Stimulated activated CD4-positive, alpha-beta T cell treated with anti-CD3 and anti-CD28 coated beads, Interleukin-1b, Interleukin-23, amount 100 ng/mL, for 1 hour (primary cell): Measurements from ENCODE around the gene KANK4.

ENCODE experiments used
- DNase-seq, 2 donors: peaks; one replicate each; pipeline ENCODE4 v3.0.0-alpha.2; 2020; ENCODE audit warnings: low read depth in 2 of 2

Gene KANK4

DNA sequence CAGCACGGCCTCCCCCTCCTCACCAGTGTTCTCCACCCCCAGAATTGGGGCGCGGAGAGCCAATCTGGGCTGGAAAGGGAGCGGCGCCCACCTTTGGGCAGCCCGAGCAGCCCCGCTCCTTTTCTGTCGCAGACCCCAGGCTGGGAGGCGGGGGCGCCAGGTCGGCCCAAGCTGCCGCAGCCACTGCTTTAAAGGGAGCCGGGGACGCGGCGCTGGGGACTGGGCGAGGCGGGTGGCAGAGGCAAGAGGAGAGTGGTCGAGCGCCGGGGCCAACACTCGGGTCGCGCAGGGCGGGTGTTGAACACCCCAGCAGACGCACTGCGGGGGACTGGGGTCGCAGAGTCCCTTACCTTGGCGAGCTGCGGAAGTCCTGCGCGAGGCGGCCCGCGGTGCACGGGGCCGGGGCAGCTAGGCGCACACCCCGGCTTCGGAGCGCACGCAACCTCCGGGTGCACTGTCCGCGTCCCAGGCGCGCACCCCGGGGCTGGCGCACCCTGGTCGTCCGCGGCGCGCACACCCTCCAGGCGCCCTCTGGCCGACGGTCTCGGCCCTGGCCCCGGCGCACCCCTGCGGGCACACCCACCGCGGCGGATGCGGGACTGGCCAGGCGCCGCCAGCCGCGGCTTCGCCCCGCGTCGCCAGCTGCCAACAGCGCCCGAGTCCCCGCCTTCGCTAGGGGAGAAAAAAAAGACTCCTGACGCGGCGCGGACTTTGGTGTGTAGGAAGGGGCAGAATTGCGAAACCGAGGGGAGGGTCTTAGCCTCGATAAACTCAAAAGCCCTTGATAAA lies at the start of gene KANK4:
KANK4 (minus strand) TSS at position 679 of the 789 bp plus-strand sequence. CDS start 37,870 bp downstream, outside the sequence.
- no peak for DNase-seq

DNA sequence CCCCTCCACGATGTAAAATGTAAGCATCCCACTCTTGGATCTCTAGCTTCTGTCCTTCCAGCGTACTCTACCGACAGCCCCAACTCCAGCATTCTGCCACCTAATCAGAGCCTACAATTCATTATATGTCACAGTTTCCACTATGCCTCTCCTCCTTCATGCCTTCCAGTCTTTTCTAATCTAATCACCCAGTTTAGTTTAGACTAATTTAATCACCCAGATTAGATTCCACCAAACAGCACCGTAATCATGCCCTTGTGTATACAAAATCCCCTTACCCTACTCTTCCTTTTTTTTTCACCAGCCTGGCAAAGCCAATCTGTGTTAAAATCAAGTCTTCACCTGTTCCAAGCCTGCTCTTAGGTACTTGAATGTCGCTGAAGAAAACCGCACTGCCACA lies 49.8 kb upstream of the KANK4 start:
- DNase-seq, result no peak

DNA sequence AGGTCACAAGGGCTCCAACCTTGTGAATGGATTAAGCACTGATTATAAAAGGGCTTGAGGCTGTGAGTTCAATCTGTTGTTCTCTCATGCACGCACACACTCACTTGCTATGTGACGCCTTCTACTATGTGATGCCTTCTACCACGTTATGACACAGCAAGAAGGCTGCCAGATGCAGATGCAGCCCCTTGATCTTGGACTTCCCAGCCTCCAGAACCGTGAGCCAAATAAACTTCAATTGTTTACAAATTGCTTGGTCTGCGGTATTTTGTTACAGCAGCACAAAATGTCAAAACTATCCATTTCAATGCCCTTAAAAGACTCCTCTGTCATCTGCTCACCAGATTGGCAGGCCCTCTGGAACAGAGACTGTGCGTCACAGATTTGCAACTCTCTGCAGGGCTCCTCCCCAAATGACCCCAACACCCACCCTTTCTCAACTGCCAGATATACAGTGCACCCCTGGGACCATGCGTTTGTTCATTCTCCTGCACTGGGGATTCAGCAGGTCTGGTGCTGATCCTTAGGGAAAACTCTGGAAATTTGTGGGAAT lies 47.8 kb upstream of the KANK4 start:
- no peak for DNase-seq

DNA sequence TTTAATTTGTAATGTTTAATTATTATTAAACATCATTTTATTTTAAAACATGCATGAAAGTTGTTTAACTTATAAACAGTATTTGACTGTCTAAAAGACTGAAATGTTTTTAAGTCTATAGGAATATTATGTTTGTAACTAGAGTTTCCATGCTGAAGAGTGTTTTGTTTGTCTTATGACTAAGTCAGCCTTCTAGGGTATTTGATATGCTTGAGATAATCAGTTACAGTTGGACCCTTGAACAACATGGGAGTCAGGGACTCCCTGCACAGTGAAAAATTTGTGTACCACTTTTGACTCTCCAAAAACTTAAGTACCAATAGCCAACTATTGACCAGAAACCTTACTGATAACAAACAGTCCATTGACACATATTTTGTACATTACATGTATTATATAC lies 45.5 kb upstream of the KANK4 start:
- DNase-seq, result no peak

DNA sequence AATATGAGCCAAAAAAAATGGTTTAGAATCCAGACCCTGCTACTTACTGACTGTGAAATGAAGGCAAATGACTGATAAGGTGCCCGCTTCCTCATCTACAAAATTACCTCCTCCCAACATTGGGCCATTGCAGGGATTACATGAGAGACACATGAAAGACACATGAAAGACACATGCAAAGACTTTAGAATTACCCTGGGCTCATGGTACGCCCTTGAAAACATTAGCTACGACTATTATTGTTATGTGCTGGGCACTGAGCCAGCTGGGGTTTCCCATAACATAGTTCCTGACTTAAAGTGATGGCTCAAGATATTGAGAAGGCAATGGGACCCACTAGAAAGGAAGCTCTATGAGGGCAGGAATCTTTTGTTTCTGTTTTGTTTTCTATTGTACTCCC lies 43.7 kb upstream of the KANK4 start:
- DNase-seq, result no peak

DNA sequence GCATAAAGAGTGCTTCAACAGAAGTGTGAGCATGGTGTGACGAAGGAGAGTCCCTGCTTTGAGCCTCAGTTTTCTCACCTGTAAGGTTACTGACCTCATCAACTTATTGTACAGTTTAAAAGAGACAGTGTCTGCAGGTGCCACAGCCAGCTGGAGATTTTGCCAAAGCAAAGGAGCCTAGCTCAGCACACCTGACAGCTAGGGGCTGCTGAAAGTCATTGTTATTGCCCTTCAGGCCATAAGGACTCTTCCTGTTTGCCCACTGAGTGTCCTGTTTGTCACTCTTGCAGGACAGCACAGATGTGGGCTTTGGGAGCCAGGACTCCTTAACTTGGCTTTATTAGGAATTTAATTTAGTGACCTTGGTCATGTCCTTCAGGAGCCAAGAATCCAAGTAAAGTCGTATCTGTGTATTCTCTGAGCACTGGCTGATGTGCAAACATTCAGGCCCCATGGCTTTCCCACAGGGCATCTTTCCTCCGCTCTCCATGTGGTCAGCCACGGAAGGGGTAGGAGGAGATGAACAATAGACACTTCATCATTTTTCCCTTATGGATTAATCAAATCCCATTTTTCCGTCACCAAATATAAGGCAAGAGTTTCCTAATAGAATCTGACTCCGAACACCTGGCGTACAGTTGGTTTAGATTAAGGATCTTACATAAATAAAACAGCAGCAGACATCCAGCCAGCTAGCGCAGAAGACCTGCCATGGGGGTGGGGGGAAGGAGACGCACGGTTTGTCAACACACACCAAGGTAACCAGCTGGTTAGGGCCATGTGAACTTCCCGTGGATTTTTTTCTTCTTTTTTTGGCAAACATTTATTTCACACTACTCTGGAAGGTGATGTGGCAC lies 43.1 kb upstream of the KANK4 start:
- DNase-seq, result no peak

DNA sequence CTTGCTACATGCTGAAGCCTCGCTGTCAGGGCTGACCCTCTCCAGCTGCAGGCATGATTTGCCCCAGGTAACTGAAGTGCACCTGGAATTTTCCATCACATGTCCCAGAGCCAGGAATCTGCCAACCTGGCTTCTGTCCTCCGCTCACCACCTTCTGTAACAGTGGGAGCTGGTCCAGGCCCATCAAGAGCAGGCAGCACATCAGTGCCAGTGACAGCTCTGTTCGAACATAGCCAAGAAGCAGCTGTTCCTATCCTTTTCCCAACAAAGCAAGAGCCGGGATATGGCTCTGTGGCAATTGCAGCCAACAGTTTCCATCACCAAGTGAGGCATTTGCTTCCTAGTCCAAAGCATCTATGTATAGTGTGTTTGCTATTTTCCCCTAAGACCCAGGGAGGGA lies 42.2 kb upstream of the KANK4 start:
- no peak for DNase-seq

DNA sequence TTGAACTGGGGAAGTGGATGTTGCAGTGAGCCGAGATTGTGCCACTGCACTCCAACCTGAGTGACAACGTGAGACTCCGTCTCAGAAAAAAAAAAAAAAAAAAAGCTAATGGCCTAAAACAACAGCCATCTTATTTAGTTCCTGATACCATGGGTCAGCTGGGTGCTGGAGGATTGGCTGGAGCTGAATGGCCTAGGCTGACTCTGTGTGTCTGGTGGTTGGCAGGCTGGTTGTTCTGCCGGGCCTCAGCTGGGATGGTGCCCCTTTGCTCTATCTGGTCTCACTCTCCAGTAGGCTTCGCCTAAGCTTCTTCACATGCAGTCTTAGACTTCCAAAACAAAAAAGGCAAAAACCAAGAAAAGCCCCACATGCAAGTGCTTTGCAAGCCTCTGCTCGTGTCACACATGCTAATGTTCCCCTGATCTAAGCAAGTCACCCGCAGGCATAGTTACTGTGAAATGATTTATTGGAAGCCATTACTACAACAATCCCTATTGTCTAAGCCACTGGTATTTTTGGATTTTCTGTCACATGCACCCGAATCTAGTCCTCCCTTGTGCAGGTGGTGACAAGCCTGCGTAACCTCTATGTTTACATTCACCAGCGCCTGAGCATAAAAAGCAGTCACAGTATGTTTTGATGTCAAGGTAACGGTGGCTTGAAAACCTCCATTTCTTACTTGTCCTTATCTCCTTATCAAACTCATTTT lies 39.6 kb upstream of the KANK4 start:
- no peak for DNase-seq

DNA sequence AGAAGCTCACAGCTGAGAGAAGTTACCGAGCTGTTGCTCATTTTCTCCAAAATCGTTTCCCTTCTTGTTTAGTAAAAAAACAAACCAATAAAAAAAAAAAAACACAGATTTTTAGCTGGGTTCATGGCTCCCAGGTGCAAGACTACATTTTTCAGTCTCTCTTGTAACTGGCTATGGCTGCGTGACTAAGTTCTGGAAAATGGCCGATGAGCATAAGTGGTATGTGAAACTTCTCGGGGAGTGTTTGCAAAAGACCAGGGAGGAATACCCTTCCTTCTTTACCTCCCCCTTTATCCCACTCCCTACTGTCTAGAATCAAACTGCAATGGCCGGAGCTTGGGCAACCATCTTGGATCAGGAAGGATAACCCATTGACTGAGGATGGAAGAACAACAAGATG lies 38.7 kb upstream of the KANK4 start:
- DNase-seq, result no peak

DNA sequence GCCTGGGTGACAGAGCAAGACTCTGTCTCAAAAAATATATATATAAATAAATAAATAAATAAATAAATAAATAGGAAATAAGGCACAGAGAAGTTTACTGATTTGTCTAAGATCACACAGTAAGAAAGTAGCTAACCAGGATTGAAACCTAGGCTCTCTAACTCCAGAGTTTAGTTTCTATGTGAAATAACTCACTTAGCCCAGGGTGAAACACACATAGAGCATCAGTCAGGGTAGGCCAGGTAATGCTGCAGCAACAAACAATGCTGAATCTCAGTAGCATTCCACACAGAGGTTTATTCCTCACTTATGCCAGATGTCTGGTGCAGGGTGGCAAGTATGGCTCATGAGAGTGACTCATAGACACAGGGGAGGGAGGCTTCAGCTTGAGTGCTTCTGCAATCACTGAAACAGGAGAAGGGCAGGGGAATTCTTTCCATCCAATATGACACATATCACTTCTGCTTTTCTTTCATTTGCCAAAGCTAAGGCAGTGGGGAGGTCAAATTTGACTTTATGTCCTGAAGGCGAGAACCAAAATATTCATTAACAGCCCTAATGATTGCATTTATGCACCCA lies 37.1 kb upstream of the KANK4 start:
- DNase-seq, result no peak

DNA sequence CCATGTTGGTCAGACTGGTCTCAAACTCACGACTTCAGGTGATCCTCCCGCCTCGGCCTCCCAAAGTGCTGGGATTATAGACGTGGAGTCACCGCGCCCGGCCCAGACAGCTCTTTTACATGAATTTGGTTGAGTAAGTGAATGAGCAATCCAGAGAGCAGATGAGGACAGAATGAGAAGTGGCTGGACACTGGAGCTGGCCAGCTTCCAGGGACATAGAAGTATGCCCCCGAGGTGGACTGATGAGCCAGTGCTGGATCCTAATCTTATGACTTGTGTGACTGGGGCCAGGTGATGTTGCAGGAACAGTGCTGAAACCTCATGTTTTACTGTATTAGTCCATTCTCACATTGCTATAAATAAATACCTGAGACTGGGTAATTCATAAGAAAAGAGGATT lies 35.9 kb upstream of the KANK4 start:
- DNase-seq, result no peak

DNA sequence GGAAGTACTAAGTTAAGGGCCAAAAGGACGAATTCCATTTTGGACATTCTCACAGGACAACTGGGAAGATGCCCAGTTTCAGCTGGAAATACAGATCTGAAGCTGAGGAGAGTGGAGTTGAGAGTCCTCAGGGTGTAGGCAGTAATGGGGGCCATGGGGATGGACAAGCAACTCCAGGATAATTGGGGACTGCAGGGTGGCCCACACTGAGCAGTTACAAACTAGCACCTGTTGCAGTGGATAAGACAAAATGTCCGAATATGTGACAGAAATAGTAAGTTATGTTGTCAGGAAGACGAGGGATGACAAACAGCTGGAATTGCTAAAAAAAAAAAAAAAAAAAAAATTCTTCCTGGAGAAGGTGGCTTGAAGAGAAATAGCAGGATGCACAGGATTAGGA lies 34.6 kb upstream of the KANK4 start:
- DNase-seq, result no peak

DNA sequence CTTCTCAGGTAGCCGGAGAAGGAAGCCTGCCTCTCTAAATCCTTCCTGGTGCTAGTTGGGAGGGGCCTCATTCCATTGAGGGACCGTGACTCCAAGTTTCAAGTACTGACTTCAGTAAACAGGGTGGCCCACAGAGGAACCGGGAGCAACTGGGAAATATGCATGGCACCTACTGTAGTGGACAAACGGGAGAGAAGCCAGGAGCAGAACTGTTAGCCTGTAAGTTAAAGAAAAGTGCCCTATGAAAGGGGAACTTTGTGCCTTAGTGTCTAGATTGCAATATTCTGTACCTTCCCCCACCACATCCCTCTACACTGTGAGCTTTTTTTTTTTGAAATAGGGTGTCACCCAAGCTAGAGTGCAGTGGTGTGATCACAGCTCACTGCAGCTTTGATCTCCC lies 33.2 kb upstream of the KANK4 start:
- no peak for DNase-seq

DNA sequence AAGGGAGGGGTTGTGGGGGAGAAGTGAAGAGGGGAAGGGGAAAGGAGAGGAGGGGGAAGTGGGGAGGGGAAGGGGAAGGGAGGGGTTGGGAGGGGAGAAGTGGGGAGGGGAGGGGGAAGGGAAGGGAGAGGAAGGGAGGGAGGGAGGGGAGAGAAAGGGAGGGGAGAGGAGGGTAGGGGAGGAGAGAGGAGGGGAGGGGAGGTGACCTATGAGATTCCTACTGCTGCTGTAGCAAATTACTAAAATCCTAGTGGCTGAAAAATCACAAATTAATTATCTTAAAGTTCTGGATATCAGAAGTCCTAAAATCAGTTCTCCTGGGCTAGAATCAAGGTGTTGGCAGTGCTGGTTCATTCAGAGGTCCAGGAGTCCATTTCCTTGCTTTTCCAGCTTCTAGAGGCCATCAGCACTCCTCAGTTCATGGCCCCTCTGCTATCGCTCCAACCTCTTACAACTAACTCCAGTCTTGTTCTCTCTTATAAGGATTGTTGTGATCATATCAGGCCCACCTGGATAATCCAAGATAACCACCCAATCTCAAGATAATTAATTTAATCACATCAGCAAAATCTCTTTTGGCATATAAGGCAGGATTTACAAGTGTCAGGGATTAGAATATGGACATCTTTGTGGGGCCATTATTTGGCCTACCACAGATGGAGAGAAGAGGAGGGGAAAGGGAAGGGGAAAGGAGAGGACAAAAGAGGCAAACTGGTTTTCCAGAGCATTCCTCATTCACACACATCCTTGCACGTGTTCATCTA lies 30.4 kb upstream of the KANK4 start:
- DNase-seq, result no peak

DNA sequence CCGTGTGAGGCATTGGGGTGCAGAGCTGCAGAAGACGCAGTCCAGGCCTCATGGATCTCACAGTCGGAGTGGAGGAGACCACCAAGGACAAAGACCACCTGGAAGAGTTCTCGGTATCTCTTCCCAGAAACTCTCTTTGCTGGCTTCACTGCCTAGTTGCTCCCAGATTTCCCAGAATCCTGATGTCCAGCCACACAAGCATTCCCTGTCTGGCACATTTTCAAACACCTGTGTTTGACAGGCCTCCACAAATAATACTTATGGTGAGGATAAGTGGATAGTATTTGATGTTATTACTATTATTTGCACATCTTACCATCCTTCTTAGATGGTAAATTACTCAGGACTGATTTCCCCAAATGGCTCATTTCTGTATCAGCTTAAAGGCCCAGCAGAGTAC lies 27.7 kb upstream of the KANK4 start:
- DNase-seq, result no peak

DNA sequence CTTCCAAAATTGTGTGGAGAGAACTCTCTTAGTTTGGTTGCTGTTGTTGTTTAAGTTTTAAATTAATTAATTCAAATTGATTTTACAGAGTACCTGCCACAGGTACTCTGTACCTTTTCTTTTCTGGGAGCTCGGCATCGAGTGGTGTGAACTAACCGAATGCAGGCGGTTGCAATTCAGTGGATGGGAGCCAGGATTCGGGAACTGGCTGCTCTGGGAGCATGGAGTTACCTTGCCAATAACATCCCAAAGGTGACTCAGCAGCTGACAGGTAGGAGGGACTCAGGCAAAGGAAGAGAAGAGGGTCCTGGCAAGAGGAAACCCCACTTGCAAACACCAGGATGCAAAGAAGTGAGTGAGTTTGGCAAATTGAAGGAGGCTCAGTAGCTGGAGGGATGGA lies 24.7 kb upstream of the KANK4 start:
- DNase-seq, result no peak

DNA sequence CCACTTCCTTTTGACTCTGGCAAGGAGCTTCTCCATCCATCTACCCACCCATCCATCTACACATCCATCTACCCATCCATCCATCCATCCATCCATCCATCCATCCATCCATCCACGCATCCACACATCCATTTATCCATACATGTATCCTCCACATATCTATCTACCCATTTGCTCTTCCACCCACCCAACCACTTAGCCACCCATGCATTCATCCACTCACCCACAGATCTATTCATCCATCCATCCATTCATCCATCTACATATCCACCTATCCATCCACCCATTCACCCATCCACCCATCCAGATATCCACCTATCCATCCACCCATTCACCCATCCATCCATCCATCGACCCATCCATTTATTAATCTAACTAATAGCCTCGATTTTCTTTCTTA lies 23.0 kb upstream of the KANK4 start:
- no peak for DNase-seq

DNA sequence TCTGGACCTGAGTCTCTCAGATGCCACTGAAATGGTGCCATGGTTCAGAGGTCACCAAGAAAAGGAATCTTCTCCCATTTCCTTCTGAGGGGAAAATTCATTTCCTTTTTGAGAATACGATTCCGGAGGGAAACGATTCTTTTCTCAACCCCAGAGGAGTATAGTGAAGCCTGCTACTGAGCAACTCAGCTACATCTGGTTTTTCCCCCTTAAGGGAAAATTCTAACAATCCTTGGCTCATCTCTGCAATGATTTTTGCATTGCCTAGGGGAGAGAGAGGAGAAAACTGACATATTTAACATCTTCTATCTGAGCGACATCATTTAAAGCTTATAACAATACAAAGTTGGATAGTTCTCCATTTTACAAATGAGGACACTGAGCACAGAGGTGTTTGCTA lies 22.4 kb upstream of the KANK4 start:
- no peak for DNase-seq

DNA sequence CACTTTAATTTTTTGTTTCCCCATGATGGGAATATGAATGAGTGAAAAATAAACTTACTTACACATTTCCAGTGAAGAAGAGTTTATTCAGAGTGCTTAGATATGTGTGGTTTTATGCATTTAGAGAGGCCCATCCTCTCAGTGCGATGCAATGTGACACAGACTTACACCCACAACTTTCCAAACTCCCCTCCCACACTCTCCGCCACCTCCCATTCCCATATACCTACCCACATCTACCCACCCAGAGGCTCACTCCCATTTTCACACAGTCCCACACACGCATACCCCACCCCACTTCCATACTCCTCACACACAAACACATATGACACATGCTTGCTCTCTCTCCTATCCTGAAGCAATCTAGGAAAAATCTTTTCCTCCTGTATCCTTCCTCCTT lies 21.9 kb upstream of the KANK4 start:
- DNase-seq, result no peak

DNA sequence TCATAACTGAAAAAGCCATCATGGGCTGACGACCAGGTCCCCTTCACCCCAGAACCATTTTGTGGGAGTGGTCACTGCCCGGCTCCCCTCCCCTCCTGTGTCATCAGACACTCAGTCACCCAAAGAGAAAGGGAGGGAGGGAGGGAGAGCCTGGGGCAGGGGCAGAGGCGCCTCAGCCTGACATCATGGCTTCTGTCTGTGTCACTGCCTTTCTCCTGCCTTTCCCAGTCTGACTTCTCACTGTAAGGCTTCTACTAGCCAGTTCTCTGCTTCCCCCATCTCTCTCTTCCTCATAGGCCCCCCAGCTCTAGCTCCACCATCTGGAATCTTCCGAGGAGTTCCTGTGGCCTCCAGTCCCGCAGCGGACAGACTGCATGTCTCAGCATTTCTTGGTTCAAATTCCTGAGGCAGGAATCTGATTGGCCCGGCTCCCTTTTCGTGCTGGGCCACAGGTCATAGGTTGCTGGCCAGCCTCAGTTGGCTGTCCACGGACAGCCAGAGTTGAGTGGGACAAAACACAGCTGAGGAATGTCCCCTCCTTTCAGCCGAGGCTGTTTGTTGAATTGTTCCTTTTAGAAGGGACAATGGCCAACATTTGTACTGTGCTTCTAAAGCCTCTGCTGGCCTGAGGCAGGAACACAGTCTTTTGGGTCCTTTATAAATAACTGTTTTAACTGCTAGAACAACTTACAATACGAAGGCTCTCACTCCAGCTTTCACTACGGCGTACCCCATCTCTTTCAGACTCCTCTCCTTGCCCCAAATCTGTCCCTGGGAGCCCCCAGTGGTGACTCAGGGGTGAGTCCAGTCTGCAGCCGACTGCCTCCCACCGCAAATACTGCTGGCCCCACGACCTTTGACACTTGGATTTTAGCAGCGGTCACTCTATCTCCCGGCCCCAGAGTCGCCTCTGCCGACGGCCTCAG lies 18.7 kb upstream of the KANK4 start:
- no peak for DNase-seq
